ENCODE results near the gene TMTC1.

The TMTC1 gene

GRCh38 chr12:29656762-29657538 lies 126.8 kb downstream of the TMTC1 start:
- TF ChIP-seq REST (IDR thresholded peaks at IDR 0.05; ENCODE audit: insufficient read depth in 1 of 2, low read depth in 2 of 2, low read length in 2 of 2) (no peak), POLR2AphosphoS5 (IDR thresholded peaks at IDR 0.05; ENCODE audit: low read depth, low read length) (no peak), SIN3A (IDR thresholded peaks at IDR 0.05; ENCODE audit: borderline replicate concordance, insufficient read depth, low read length) (no peak), FOXP2 (optimal IDR thresholded peaks at IDR 0.05; ENCODE audit: borderline replicate concordance, extremely low read depth, extremely low read length, insufficient read depth) (no peak), TAF1 (IDR thresholded peaks at IDR 0.05; ENCODE audit: borderline replicate concordance, insufficient read depth, low read length) (no peak)

GRCh38 chr12:29655861-29656260 lies 127.9 kb downstream of the TMTC1 start:
- TF ChIP-seq POLR2AphosphoS5 (IDR thresholded peaks at IDR 0.05; ENCODE audit: low read depth, low read length) (no peak), REST (IDR thresholded peaks at IDR 0.05; ENCODE audit: insufficient read depth in 1 of 2, low read depth in 2 of 2, low read length in 2 of 2) (no peak), FOXP2 (optimal IDR thresholded peaks at IDR 0.05; ENCODE audit: borderline replicate concordance, extremely low read depth, extremely low read length, insufficient read depth) (no peak), SIN3A (IDR thresholded peaks at IDR 0.05; ENCODE audit: borderline replicate concordance, insufficient read depth, low read length) (no peak), TAF1 (IDR thresholded peaks at IDR 0.05; ENCODE audit: borderline replicate concordance, insufficient read depth, low read length) (no peak)

GRCh38 chr12:29653286-29653685 lies 130.5 kb downstream of the TMTC1 start:
- TF ChIP-seq POLR2AphosphoS5 (IDR thresholded peaks at IDR 0.05; ENCODE audit: low read depth, low read length) (no peak), REST (IDR thresholded peaks at IDR 0.05; ENCODE audit: insufficient read depth in 1 of 2, low read depth in 2 of 2, low read length in 2 of 2) (no peak), TAF1 (IDR thresholded peaks at IDR 0.05; ENCODE audit: borderline replicate concordance, insufficient read depth, low read length) (no peak), SIN3A (IDR thresholded peaks at IDR 0.05; ENCODE audit: borderline replicate concordance, insufficient read depth, low read length) (no peak), FOXP2 (optimal IDR thresholded peaks at IDR 0.05; ENCODE audit: borderline replicate concordance, extremely low read depth, extremely low read length, insufficient read depth) (no peak)

GRCh38 chr12:29650371-29650770 lies 133.4 kb downstream of the TMTC1 start:
- TF ChIP-seq SIN3A (IDR thresholded peaks at IDR 0.05; ENCODE audit: borderline replicate concordance, insufficient read depth, low read length) (no peak), FOXP2 (optimal IDR thresholded peaks at IDR 0.05; ENCODE audit: borderline replicate concordance, extremely low read depth, extremely low read length, insufficient read depth) (no peak), REST (IDR thresholded peaks at IDR 0.05; ENCODE audit: insufficient read depth in 1 of 2, low read depth in 2 of 2, low read length in 2 of 2) (no peak), TAF1 (IDR thresholded peaks at IDR 0.05; ENCODE audit: borderline replicate concordance, insufficient read depth, low read length) (no peak), POLR2AphosphoS5 (IDR thresholded peaks at IDR 0.05; ENCODE audit: low read depth, low read length) (no peak)
